Right lobe of liver (tissue), 4 donors: ENCODE data around the gene EPB41L1.

ENCODE experiments used
- POLR2A ChIP-seq: fragments of 450-650 bp; IDR thresholded peaks from one replicate; pipeline ENCODE4 v1.6.1; 2017; ENCODE audit warnings: antibody characterized with exemption, mild to moderate bottlenecking
- TF ChIP-seq, protein P1 (sequence below), 4 donors: fragments of 200-600 bp in 3 of 4; fragments of 450-650 bp in 1 of 4; IDR thresholded peaks; one replicate each; pipeline versions ENCODE4 v1.5.1 to v1.8.0; 2016 to 2022; ENCODE audit warnings: antibody characterized with exemption in 4 of 4, mild to moderate bottlenecking in 2 of 4
- donor health status: DM: no; HTN: no; CAD: no.
- donor health status: DM: no; HTN: no; CAD: no.
- donor health status: DM: no; HTN: yes; CAD: no.

DNA sequence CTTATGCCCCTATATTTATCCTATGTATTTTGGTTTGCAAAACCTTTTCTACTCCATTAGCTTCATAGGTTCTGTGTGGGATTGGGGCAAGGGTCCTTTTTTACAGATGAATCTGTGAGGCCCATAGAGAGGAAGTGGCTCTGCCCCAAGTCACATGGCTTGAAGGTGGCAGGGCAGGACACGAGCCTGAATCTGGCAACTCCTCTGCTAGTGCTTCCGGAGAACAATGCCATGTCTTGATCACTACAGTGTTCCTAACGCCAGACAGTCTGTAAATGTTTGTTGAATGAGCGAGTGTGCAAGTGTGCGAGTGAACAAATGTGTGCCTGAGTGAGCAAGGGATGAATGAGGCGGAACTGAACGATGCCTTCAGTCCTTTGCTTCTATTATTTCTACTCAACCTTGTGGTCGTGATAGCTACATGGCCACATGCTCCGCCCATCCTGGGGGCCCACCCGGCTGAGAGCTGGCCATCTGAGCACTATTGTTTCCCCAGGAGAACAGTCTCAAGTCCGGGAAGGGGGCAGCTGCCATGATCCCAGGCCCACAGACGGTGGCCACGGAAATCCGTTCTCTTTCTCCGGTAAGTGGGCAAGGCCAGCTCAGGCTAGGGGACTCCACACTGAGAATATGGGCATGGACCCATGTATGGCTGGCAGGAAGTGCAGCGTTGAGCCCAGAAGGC, 64.0 kb downstream of the EPB41L1 start:
- TF ChIP-seq, protein P1, sequence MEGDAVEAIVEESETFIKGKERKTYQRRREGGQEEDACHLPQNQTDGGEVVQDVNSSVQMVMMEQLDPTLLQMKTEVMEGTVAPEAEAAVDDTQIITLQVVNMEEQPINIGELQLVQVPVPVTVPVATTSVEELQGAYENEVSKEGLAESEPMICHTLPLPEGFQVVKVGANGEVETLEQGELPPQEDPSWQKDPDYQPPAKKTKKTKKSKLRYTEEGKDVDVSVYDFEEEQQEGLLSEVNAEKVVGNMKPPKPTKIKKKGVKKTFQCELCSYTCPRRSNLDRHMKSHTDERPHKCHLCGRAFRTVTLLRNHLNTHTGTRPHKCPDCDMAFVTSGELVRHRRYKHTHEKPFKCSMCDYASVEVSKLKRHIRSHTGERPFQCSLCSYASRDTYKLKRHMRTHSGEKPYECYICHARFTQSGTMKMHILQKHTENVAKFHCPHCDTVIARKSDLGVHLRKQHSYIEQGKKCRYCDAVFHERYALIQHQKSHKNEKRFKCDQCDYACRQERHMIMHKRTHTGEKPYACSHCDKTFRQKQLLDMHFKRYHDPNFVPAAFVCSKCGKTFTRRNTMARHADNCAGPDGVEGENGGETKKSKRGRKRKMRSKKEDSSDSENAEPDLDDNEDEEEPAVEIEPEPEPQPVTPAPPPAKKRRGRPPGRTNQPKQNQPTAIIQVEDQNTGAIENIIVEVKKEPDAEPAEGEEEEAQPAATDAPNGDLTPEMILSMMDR (IDR thresholded peaks at IDR 0.05) = no peak
- no peak for TF ChIP-seq POLR2A
